Stimulated activated CD4-positive, alpha-beta T cell treated with anti-CD3 and anti-CD28 coated beads, Interleukin-15, amount 100 ng/mL, for 1 hour (primary cell): ENCODE data around the gene ATP1B1.
"Not testable (repeated sequence)": the region's sequence is repeated elsewhere in the genome, so short reads cannot be mapped to it uniquely, and the experiment has no call there.

Experiments used
- DNase-seq, 2 donors: peaks; one replicate each; pipeline ENCODE4 v3.0.0-alpha.2; 2020; ENCODE audit warnings: low read depth in 1 of 2, low spot score in 1 of 2

ATP1B1 gene

DNA sequence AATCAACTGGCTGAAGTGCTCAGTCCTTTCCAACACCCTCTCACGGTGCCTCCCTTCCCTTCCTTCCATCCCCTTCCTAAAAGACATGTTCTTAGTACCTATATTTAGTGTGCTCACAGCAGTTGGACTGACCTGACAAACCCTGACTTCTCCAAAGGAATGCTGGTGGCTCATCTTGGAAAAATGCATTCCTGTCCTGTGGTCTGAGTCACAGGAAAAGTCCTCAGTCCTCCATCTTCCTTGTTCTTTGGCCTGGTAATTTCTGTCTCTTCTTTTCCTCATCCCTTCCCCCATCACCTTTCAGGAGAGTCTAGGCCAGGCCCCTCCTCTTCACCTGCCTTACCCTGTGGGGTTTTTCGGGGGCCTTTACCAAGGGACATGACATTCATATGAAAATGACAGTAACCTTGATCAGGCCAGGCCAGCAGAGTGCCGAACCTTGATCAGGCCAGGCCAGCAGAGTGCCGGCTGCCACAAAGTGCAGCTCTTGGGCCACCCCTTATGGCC is 7.2 kb downstream of the ATP1B1 start:
- DNase-seq, result no peak

DNA sequence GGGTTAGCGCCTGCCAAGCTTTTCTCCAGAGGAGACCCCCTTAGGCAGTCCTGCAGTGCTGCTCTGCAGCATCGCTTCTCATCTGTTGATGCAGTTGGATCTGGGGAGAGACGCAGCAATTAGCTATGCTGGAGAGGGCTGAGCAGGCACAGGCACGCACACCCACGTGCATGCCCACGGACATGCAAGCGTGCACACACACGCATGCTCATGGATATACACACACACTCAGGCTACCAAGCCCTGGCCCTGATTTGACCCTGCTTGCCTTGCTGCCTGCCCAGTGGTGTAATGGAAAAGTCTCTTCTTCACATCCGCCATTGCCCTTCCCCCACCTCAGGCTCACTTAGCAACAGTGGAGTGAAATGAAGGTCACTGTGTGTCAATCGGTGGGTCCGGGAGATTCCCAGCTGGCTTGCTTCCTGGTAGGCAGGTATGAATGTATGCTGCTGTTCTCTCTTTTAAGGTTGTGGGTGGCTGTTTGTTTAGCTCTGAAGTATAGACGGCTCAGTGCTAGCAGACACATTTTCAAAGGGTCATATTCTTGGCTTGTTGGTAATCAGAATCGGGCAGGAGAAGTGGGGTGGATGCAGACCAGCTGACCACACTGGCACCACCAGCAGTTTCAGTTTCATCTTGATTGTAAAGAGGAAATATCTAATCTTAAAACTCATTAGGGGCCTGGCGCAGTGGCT is 9.5 kb downstream of the ATP1B1 start:
- DNase-seq, result no peak

DNA sequence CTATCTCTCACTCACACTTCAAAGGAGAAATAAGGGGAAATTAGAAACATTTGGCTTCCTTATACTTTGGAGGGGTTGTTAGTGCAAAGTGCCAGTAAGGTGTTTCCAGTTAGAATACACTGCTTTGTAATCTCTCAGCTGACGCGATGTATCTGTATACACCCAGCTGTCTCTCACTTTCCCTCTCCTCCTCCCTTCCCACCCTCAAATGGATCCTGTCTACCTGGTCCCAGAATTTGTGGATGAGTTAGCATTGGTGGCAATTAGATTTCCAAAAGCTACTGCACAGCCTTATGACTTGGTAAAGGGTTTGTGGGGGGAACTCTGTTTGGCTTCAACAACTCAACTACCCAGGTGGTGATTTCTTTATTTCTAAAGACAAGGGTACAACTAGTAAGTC is 10.5 kb downstream of the ATP1B1 start:
- no peak for DNase-seq

DNA sequence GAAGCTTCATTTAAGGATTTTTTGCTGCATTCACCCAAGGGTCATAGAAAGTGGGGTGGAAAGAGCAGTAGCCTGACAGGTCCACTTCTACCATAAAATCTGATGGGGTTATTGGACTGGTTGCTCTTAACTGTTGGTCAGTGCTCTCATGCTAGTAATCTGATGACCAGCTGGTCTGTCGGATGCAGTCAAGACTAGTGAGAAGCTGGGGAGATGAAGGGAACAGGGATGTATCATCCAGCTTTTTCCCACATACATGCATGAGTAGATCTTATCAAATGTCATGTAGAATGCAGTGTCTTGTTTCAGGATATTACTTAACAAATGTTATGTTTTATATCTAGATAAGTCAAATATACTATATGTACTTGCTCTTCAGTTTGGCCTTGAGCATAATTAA is 11.1 kb downstream of the ATP1B1 start:
- DNase-seq, result no peak

DNA sequence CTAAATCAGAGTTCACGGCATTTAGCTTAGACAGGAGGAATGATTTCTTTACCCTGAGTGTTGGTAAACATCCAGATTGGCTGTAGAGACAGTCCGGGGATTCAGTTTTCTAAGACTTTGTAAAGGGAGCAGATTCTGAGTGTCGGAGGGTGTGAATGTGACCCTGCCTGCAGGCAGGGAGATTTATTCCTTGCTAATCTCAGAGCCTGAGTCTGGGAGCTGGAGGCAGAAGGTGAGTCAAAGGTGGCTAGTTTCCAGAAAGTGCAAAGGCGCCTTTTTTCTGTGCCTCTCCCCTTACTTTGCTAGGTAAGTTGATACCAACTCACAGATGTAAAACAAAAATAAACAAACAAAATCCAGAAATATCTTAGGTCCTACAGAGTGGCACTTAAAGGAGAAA is 11.7 kb downstream of the ATP1B1 start:
- no peak for DNase-seq

GRCh38 chr1:169119405-169119804 is 12.9 kb downstream of the ATP1B1 start:
- DNase-seq, result no peak

GRCh38 chr1:169120066-169120465 is 13.6 kb downstream of the ATP1B1 start:
- DNase-seq, result no peak

- DNase-seq, result no peak
Measured at GRCh38 chr1:169121146-169121923, 14.8 kb downstream of the ATP1B1 start.

DNA sequence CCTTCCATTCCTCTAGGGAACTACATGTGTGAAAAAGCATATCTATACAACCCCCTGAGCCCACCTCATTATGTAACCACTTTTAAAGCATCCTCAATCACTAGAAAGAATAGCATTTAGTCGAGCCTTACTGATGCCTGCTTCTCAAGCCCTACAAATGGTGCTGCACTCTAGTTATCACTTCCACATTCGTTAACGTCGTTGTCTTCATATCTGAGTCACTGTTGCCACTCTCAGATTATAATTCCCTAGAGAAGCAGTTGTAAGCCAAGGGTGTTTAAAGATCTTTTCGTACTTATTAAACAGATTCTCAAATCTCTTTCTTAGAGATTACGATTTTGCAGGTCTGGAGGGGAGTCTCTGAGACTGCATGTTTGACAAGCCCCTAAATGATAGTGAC is 16.5 kb downstream of the ATP1B1 start:
- DNase-seq, result no peak

- no peak for DNase-seq
Measured at GRCh38 chr1:169124459-169124858, 18.0 kb downstream of the ATP1B1 start.

- DNase-seq, result not testable (repeated sequence)
Measured at GRCh38 chr1:169125597-169125996, 19.1 kb downstream of the ATP1B1 start.

- no peak for DNase-seq
Measured at GRCh38 chr1:169126335-169126734, 19.8 kb downstream of the ATP1B1 start.

DNA sequence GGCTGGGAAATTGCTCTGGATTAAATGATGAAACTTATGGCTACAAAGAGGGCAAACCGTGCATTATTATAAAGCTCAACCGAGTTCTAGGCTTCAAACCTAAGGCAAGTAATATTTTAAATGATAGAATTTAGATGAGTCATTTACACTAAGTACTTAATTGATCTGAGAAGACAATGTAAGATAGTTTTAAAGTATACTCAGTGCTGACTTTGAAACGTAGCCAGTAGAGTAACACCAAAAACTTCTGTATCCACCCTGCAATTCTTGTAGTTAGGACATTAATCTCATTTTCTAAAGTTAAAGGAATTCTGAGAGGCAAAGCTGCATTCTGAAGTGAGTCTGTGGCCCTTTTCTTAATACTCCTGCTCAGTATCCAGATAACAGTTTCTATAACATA is 20.8 kb downstream of the ATP1B1 start:
- DNase-seq, result no peak

DNA sequence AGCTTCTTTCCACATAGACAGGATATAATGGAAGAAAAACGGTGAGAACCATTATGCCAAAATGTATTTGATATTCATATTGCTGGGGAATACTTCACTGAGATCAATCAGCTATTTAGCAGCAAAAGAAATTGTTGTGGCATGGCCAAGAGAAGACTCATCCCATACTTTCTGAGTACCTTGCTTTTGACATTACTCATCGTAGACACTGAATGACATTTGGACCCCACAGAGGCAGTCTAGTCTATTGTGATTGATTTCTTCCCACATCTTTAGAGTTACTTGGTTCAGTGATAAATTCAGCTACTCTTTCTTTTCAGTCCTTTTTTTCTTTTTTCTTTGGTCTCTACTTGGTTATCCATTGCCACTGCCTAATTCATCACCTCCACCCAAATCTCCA is 22.1 kb downstream of the ATP1B1 start:
- no peak for DNase-seq

DNA sequence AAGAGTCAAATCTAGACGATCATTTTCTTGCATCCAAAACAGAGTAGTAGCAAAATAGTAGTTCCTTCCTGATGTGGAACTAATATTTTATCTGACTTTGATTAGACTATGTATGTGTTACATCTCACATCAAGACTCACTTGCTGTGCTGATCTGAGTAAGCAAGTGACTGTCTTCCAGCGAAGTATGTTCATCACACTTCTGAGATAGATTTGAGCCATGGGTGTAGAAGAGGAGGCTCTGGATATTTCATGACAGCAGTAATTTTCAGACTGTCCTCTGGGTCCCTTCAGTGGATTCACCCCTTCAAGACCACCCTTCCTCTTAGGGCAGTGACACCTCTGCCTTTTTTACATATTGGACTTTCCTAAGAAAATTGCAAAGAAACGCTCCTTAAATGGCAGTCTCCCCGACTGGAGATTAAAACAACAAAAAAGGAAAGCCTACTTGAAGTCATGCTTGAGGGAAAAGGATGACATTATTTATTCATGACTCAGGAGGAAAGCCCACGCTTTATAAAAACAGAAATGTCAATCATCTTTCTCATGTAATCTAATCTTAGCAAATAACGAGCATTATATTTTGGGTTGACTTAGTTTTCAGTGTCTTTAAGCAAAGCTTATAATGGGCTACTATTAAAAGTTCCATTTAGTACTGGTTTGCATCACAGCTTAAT is 22.8 kb downstream of the ATP1B1 start:
- DNase-seq, result no peak

DNA sequence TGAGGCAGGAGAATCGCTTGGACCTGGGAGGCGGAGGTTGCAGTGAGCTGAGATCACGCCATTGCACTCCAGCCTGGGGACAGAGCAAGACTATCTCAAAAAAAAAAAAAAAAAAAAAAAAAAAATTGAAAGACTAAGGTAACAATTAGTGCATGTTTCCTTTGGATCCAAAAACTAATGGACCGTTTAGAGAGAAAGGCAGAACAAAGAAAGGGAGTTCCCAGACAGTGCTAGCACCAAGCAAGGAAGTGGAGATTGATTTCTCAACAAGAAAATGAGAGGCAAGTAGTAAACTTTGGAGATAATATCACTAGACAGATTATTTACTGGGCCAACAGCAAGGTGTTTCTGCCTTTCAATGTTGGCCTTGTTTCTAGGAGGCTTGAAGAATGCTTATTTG is 24.2 kb downstream of the ATP1B1 start:
- DNase-seq, result no peak

GRCh38 chr1:169132512-169133227 is 26.2 kb downstream of the ATP1B1 start:
- DNase-seq, result no peak

DNA sequence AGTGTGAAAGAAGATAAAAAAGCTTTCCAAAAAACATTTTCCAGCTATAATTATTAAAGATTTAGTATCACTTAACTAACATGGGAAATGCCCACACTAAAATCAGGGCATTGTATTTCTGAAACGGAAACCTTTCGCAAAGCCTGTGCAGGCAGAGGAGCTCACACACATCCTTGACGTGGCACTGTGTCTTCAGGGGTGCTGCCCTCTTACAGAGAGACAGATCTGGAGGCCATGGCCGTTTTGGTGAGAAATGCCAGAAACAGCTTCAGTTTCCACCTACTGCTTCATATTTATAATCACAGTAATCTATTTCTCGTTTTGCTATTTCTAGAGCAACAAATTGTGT is 26.7 kb downstream of the ATP1B1 start:
- no peak for DNase-seq

- no peak for DNase-seq
Measured at GRCh38 chr1:169133801-169134502, 27.5 kb downstream of the ATP1B1 start.

- DNase-seq, result no peak
Measured at GRCh38 chr1:169137357-169137756, 30.9 kb downstream of the ATP1B1 start.
